GM12892 (cell line): ENCODE data around the gene MAGOH.

Experiments
- POLR2A ChIP-seq: IDR thresholded peaks from 2 replicates; pipeline ENCODE4 v1.6.1; 2011; ENCODE audit warnings: low read depth, low read length, control low read depth
- POLR2AphosphoS5 ChIP-seq: IDR thresholded peaks from 2 replicates; pipeline ENCODE4 v1.6.1; 2011; ENCODE audit warnings: low read depth, low read length, control low read depth

DNA sequence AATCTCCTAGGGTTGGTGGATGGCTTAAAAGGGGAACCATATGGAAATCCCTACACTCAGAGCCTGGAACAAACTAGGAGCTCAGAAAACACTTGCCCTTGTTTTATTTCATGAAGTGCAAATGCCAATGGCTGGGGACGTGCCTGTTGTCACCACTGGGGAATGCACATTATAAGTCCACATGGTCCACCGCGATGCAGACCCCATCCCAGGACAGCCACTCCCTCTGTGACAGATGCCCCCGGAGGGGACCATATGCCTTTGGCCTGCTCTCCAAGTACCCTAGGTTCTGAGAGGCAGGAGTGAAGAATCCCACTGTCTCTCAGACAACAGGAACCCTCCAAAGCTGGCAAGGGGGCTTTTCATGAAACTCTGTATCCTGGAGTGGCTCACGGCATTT lies 47.2 kb upstream of the MAGOH start:
- no peak for TF ChIP-seq POLR2A
- TF ChIP-seq POLR2AphosphoS5 = no peak
